GM12874 (cell line): ENCODE results near the gene DDIT4L.

Source experiments
- CTCF ChIP-seq: IDR thresholded peaks from 2 replicates; pipeline ENCODE4 v1.5.1; 2011; ENCODE audit warnings: low read depth, mild to moderate bottlenecking, control low read depth, low read length, moderate library complexity; ENCODE audit not compliant: insufficient read depth

Gene DDIT4L, protein sequence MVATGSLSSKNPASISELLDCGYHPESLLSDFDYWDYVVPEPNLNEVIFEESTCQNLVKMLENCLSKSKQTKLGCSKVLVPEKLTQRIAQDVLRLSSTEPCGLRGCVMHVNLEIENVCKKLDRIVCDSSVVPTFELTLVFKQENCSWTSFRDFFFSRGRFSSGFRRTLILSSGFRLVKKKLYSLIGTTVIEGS

DNA sequence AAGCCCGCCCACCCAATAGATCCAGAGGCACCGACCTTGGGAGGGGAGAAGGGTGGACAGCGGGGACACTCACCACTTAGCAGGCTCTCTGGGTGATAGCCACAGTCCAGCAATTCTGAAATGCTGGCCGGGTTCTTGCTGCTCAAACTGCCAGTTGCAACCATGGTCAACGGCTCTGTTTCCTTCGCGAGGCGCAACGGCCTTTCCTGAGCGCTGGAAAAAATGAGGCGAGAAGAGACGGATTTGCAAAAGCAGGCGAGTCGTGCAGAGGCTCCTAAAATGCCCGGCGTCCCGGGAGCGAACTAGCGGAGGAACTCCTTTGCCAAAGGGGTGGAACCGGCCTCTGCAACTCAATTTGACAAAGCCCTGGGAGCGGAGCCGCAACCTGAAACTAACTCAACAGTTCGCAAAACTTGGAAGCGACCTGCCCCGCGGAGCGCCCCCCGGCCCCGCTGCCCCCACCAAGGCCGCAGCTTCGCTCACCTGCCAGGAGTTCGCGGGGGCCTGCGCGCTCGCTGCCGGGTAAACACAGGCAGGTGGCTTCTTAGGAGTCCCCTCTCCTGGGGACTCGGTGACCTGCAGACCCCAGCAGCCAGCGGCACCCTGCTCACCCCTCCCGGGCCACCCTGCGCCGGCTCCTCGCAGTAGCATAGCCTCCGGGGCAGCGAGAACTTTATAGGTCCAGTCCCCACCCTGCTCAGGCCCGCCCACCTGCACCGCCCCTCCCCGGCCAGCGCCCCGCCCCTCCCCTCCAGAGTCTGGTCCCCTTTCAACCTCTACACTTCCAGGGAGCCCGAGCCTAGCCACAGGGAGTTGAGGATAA, at the start of gene DDIT4L:
TSS of gene DDIT4L (minus strand) at position 649 of the 823 bp plus-strand sequence. CDS start at position 164, 485 bp downstream.
- TF ChIP-seq CTCF: no peak

- TF ChIP-seq CTCF: no peak
Measured at GRCh38 chr4:100240008-100240407, 49.7 kb upstream of the DDIT4L start.

GRCh38 chr4:100224721-100225120, 34.5 kb upstream of the DDIT4L start:
- TF ChIP-seq CTCF: no peak

GRCh38 chr4:100224160-100224559, 33.9 kb upstream of the DDIT4L start:
- no peak for TF ChIP-seq CTCF

- no peak for TF ChIP-seq CTCF
Measured at GRCh38 chr4:100208964-100209363, 18.7 kb upstream of the DDIT4L start.

DNA sequence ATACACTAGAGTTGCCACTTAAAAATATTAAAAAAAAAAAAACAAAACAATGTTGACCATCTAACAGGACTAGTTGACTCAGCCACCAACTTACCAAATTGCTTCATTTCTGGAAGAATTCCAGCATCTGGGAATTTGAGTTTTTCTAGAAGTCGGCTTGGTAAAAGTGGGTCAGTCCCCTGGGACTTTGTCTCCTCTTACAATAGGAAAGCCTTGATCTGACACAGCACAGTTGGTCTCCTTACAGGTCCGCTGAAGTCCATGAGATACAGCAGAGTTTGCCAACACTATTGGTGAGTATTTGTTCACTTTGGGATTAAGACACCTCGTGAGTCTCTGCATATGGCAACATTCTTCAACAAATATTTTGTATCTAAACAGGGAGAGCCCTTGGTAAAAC, 18.2 kb upstream of the DDIT4L start:
- no peak for TF ChIP-seq CTCF

DNA sequence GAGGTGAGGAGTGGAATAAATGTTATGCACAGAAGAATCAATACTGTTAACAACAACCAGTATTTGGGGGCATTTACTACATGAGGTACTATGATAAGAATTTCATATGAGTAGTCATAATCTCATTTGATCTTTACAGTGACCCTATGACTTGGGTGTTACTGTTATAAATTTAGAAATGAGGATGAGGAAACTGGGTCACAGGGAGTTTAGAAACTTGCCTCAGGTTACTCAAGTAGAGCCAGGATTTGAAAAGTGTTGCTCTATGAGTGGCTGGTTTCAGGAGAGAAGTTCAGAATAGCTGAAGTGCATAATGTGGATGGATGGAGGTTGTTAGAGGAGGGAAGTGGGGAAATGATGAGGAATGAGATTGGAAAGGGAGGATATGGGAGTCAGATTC, 16.6 kb upstream of the DDIT4L start:
- no peak for TF ChIP-seq CTCF
